Fibroblast of skin of back (primary cell): Measurements from ENCODE around the gene FMOD.
"Not testable (repeated sequence)": the region's sequence is repeated elsewhere in the genome, so short reads cannot be mapped to it uniquely, and the experiment has no call there.

ENCODE experiments used
- DNase-seq: peaks from one replicate; pipeline ENCODE4 v3.0.0-alpha.2; 2013

FMOD gene

GRCh38 chr1:203306089-203306964 lies 44.6 kb downstream of the FMOD start:
- peak; percentile 91 for DNase-seq

GRCh38 chr1:203305809-203306088 lies 45.2 kb downstream of the FMOD start:
- no peak for DNase-seq

GRCh38 chr1:203304919-203305808 lies 45.8 kb downstream of the FMOD start, which contains the start of gene BTG2:
Gene BTG2, plus strand, starts transcription at chr1:203305519. Its CDS starts 88 bp downstream, at chr1:203305607.
- DNase-seq: peak; percentile 86

GRCh38 chr1:203304391-203304918 lies 46.5 kb downstream of the FMOD start:
- DNase-seq: no peak

- no peak for DNase-seq
These were observed 48.0 kb downstream of the FMOD start for GRCh38 chr1:203302894-203303293.

- no peak for DNase-seq
These were observed 48.5 kb downstream of the FMOD start for GRCh38 chr1:203302456-203302855.

DNA sequence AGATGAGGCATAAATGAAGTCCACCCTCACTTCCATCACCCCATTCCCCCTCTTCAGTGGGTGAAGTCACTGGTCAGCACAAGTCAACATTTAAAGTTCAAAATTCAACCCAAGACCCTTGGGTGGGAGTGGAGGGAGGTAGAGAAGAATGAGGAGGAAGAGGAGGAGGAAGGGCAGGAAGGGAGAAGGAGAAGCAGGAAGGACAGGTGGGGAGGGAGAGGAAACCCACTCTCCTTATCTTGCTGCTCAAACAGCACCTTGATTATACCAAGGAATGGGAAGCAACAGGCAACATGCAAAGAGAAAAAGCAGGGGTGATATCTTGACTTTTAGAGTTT lies 49.6 kb downstream of the FMOD start:
- DNase-seq: no peak

- no peak for DNase-seq
These were observed 50.2 kb downstream of the FMOD start for GRCh38 chr1:203300441-203301330.

GRCh38 chr1:203299719-203300429 lies 51.0 kb downstream of the FMOD start:
- not testable (repeated sequence) for DNase-seq

GRCh38 chr1:203299169-203299568 lies 51.8 kb downstream of the FMOD start:
- DNase-seq: no peak

DNA sequence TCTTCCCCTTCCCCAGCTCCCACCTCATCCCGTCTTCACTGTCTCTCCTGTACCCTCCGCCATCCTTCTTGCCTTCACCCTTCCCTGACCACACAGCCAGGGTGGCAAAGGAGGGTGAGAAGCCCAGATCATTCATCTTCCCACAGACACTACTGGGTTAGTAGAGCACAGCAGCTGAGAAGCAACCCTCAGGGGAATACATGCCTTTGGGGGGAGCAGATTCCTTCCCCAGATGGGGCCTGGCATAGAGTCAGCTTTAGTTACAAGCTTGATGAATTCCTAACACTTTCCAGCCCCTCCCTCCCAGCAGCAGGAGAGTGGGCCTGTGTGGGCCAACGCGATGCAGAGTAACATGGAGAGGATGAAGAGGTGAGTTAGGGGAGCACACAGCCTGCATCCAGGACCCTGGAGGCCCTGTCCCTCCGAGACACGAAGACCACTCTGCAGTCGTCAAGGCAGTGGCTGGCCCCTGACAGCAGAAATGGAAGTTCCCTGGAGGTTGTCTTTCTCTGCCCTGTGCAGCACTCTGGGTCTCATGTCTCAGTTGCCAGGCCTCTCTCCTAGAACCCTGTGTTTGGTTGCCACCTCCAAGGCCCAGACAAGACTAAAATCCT lies 54.4 kb downstream of the FMOD start:
- DNase-seq: peak; percentile 89

DNA sequence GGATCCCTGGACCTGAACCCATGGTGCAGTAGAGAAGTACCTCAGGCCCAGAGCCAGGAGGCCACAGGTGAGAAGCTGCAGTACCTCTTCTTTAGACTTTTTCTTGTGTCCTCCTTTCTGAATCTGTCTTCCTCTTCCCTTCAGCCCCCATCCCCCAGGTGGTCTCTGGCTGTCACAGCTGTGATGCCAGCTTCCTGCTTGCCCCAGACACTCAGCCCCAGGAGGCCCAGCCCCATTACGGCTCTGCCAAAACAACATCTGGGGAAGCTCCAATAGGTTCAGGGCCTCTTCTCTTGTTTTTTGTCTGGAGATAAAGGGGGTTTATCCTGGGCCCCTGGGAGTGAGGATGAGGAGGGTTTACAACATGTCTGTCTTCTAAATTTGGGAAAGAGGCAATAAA lies 55.1 kb downstream of the FMOD start:
- no peak for DNase-seq

DNA sequence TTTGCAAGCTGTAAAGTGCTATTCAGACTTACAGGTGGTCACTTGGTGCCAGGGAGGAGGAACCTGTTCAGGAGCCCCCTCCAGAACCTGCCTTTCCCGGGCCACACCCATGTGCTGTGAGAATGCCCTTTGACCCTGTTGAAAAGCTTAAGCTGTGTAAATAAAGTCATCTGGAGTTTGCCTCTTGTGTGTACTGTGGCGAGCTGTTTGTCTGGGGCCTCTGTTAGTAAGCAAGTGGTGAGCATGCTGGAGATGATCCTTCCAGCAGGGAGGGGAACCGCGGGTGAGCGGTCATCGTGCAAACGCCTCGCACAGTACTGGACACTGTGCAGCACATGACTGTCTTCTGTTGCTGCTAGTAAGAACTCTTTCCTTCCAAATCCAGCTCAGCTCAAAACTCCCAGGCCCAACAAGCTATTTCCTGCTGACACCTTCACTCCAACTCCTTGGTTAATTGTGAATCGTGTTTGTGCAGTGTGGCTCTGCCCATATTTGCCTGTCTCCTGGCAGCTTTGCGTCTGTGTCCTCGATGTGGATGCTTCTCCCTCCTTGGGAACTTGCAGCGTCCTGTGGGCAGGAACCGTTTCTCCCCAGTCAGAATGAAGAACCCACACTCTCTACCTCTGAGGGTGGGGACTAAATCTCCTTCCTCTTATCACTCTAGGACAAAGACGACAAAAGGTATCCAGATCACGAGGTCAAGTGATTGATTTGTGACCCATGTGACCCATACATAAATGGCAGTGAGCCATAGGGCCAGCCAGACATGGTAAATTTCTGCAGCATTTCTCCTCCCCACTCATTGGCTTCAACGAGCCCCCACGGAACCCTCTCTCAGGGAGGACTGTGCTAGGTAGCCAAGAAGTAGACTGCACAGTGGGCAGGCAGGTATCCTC lies 59.5 kb downstream of the FMOD start:
- DNase-seq: no peak
